GM21576 (cell line): ENCODE results near the gene OR7G2.

Experiments
- ATAC-seq: cut with Tn5 transposase; IDR thresholded peaks from one replicate; pipeline ENCODE4 v1.9.1; 2021; ENCODE audit warnings: mild to moderate bottlenecking, moderate library complexity; ENCODE audit not compliant: unreplicated experiment

Gene OR7G2

GRCh38 chr19:9107375-9107774 lies at the start of gene OR7G2:
OR7G2 (minus strand) TSS chr19:9107475; CDS start chr19:9103243, 4,232 bp downstream.
- ATAC-seq = no peak

- ATAC-seq = no peak
Measured at GRCh38 chr19:9156304-9156703, 49.0 kb upstream of the OR7G2 start.

GRCh38 chr19:9155591-9155990 lies 48.3 kb upstream of the OR7G2 start:
- no peak for ATAC-seq

- ATAC-seq = no peak
Measured at GRCh38 chr19:9151367-9151766, 44.1 kb upstream of the OR7G2 start.

- no peak for ATAC-seq
Measured at GRCh38 chr19:9150650-9151049, 43.4 kb upstream of the OR7G2 start.

- no peak for ATAC-seq
Measured at GRCh38 chr19:9149997-9150396, 42.7 kb upstream of the OR7G2 start.

- ATAC-seq = no peak
Measured at GRCh38 chr19:9148697-9149096, 41.4 kb upstream of the OR7G2 start.

- no peak for ATAC-seq
Measured at GRCh38 chr19:9146882-9147281, 39.6 kb upstream of the OR7G2 start.

GRCh38 chr19:9144920-9145319 lies 37.6 kb upstream of the OR7G2 start:
- ATAC-seq = no peak

- ATAC-seq = peak; percentile 83
Measured at GRCh38 chr19:9140159-9140874, 33.0 kb upstream of the OR7G2 start, which contains the start of gene ZNF317. ZNF317 (plus strand) TSS chr19:9140397; CDS start chr19:9156017, 15,620 bp downstream.

- ATAC-seq = no peak
Measured at GRCh38 chr19:9139609-9140158, 32.4 kb upstream of the OR7G2 start.

GRCh38 chr19:9132422-9132821 lies 25.1 kb upstream of the OR7G2 start:
- no peak for ATAC-seq

GRCh38 chr19:9130965-9131364 lies 23.7 kb upstream of the OR7G2 start:
- no peak for ATAC-seq

GRCh38 chr19:9128171-9128570 lies 20.9 kb upstream of the OR7G2 start:
- no peak for ATAC-seq

- no peak for ATAC-seq
Measured at GRCh38 chr19:9126900-9127405, 19.7 kb upstream of the OR7G2 start, which contains the start of gene OR7G3. OR7G3 (minus strand) TSS chr19:9126950; CDS start chr19:9126950, 0 bp downstream.

GRCh38 chr19:9116547-9116946 lies 9.3 kb upstream of the OR7G2 start:
- ATAC-seq = no peak

GRCh38 chr19:9115307-9115813 lies 8.1 kb upstream of the OR7G2 start, which contains the start of gene OR7G1:
OR7G1 (minus strand) TSS chr19:9115763; CDS start chr19:9115763, 0 bp downstream.
- ATAC-seq = no peak

- no peak for ATAC-seq
Measured at GRCh38 chr19:9109959-9110358, 2.7 kb upstream of the OR7G2 start.

- ATAC-seq = no peak
Measured at GRCh38 chr19:9086761-9087160, 20.5 kb downstream of the OR7G2 start, which contains the start of gene OR1M1. OR1M1 (plus strand) TSS chr19:9087061; CDS start chr19:9093245, 6,184 bp downstream.

- ATAC-seq = no peak
Measured at GRCh38 chr19:9078651-9079050, 28.6 kb downstream of the OR7G2 start.

- ATAC-seq = no peak
Measured at GRCh38 chr19:9076901-9077300, 30.4 kb downstream of the OR7G2 start.
